NCI-H2081 (cell line): ENCODE results near the gene NINL.
"Not testable (repeated sequence)": the region's sequence is repeated elsewhere in the genome, so short reads cannot be mapped to it uniquely, and the experiment has no call there.

Source experiments
- DNase-seq, 2 experiments: peaks; one replicate each; lab custom pipeline; 2025; lab: John Stamatoyannopoulos, UW

NINL gene

GRCh38 chr20:25551413-25552215 lies 33.7 kb downstream of the NINL start:
- DNase-seq = no peak

GRCh38 chr20:25550645-25551337 lies 34.5 kb downstream of the NINL start:
- not testable (repeated sequence) for DNase-seq

GRCh38 chr20:25549843-25550477 lies 35.4 kb downstream of the NINL start:
- DNase-seq = no peak

- DNase-seq = no peak
These were observed 36.1 kb downstream of the NINL start for GRCh38 chr20:25549172-25549773.

GRCh38 chr20:25548613-25549086 lies 36.7 kb downstream of the NINL start:
- no peak for DNase-seq

GRCh38 chr20:25547999-25548398 lies 37.3 kb downstream of the NINL start:
- no peak for DNase-seq

- no peak for DNase-seq
These were observed 38.3 kb downstream of the NINL start for GRCh38 chr20:25547063-25547462.

- no peak for DNase-seq
These were observed 39.3 kb downstream of the NINL start for GRCh38 chr20:25546048-25546447.

- no peak for DNase-seq
These were observed 40.2 kb downstream of the NINL start for GRCh38 chr20:25545171-25545570.

- no peak for DNase-seq
These were observed 40.6 kb downstream of the NINL start for GRCh38 chr20:25544734-25545133.

- DNase-seq = no peak
These were observed 41.0 kb downstream of the NINL start for GRCh38 chr20:25544311-25544710.

- no peak for DNase-seq
These were observed 42.3 kb downstream of the NINL start for GRCh38 chr20:25543068-25543467.

- DNase-seq = no peak
These were observed 43.7 kb downstream of the NINL start for GRCh38 chr20:25541676-25542075.

- DNase-seq = peak in 1 of 2 experiments; percentile 0
These were observed 45.3 kb downstream of the NINL start for GRCh38 chr20:25539742-25540672.

- no peak for DNase-seq
These were observed 46.3 kb downstream of the NINL start for GRCh38 chr20:25538838-25539665.

- DNase-seq = no peak
These were observed 47.4 kb downstream of the NINL start for GRCh38 chr20:25537890-25538289.

- DNase-seq = no peak
These were observed 49.6 kb downstream of the NINL start for GRCh38 chr20:25535762-25536161.

- DNase-seq = no peak
These were observed 50.5 kb downstream of the NINL start for GRCh38 chr20:25534845-25535244.

GRCh38 chr20:25533920-25534700 lies 51.2 kb downstream of the NINL start:
- DNase-seq = no peak

- no peak for DNase-seq
These were observed 52.4 kb downstream of the NINL start for GRCh38 chr20:25532971-25533391.
